ENCODE results near the gene PGLYRP4. TPM values are rescaled to one million over a fixed set of nuclear protein-coding genes. Genes with fewer than 3 reads are reported as not detected.

The PGLYRP4 gene
- total RNA-seq, 2 donors from 2014 or later, result not detected

DNA sequence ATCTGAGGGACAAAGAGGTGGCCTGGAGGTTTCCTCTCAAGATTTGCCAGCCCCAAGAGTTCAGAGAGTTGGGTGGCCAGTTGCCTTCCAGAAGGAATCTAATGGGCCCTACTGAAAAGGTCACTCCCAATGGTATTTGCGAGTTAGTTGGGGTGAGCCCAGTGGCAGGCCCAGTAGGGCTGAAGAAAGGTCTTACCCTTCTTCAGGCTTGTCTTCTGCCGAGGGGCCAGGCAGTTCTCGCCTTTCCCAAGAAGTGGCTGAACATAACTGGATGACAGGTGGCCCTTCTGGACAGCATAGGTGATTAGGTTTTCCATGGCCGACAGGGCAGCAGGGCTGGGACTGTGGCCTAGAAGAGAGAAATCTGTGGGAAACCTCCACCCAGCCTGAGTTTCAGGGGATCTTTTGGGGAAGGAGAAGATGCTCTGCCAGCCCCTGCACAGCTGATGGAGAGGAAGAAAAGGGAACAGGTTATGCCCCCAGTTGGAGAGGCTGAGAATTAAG lies 7.2 kb downstream of the PGLYRP4 start:
- TF ChIP-seq, protein P1, sequence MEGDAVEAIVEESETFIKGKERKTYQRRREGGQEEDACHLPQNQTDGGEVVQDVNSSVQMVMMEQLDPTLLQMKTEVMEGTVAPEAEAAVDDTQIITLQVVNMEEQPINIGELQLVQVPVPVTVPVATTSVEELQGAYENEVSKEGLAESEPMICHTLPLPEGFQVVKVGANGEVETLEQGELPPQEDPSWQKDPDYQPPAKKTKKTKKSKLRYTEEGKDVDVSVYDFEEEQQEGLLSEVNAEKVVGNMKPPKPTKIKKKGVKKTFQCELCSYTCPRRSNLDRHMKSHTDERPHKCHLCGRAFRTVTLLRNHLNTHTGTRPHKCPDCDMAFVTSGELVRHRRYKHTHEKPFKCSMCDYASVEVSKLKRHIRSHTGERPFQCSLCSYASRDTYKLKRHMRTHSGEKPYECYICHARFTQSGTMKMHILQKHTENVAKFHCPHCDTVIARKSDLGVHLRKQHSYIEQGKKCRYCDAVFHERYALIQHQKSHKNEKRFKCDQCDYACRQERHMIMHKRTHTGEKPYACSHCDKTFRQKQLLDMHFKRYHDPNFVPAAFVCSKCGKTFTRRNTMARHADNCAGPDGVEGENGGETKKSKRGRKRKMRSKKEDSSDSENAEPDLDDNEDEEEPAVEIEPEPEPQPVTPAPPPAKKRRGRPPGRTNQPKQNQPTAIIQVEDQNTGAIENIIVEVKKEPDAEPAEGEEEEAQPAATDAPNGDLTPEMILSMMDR (IDR thresholded peaks at IDR 0.05), result no peak
- TF ChIP-seq POLR2AphosphoS5 (IDR thresholded peaks at IDR 0.05) (no peak), POLR2A (IDR thresholded peaks at IDR 0.05) (no peak)
- Histone ChIP-seq H3K27me3 (replicated peaks; ENCODE audit: insufficient read depth) (no peaks in the 10 kb centered on the region), H3K9me3 (no peaks in the 10 kb centered on the region), H3K36me3 (no peaks in the 10 kb centered on the region), H3K27ac (no peak overlapping the region), H3K4me3 (no peak overlapping the region), H3K4me1 (replicated peaks) (no peaks in the 10 kb centered on the region)
- intact Hi-C loops (cut with DNase I), result no loop called here
- DNase-seq (ENCODE audit: low spot score), result no peak
- WGBS, result 96% methylated on average over 4 of the region's 4 CpGs

DNA sequence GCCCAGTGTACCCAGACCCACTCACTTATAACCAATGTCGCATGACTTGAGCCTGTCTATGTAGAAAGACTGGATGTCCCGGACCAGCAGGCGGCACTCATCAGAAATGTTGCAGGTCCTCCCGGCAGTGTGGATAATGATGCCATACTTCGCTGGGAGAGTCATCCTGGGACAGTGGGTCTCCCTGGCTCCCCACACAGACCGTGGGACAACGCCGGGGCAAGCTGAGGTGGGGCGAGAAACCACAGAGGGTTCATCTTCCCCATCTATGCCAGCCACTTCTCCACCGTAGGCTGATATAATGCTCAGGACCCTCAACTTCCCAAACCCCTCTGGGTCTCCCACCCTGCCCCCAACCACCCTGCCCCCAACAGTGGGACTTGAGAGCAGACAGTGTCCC lies 8.3 kb downstream of the PGLYRP4 start:
- no peaks in the 10 kb centered on the region for H3K36me3 ChIP-seq
- H3K4me3 ChIP-seq, result no peak overlapping the region
- DNase-seq (ENCODE audit: low spot score), result no peak
- intact Hi-C loops (cut with DNase I), result no loop called here
- H3K27ac ChIP-seq, result no peak overlapping the region
- H3K27me3 ChIP-seq (replicated peaks; ENCODE audit: insufficient read depth), result no peaks in the 10 kb centered on the region
- 86% methylated on average over 10 of the region's 10 CpGs for WGBS
- H3K9me3 ChIP-seq, result no peaks in the 10 kb centered on the region
- TF ChIP-seq, protein P1 (IDR thresholded peaks at IDR 0.05), result no peak
- H3K4me1 ChIP-seq (replicated peaks), result no peaks in the 10 kb centered on the region

GRCh38 chr1:153339802-153340201 lies 8.8 kb downstream of the PGLYRP4 start:
- no peaks in the 10 kb centered on the region for H3K27me3 ChIP-seq (replicated peaks; ENCODE audit: insufficient read depth)
- DNase-seq (ENCODE audit: low spot score), result no peak
- 65% methylated on average over 6 of the region's 6 CpGs for WGBS
- H3K4me1 ChIP-seq (replicated peaks), result no peaks in the 10 kb centered on the region
- no peaks in the 10 kb centered on the region for H3K9me3 ChIP-seq
- H3K27ac ChIP-seq, result no peak overlapping the region
- no peaks in the 10 kb centered on the region for H3K36me3 ChIP-seq
- intact Hi-C loops (cut with DNase I), result no loop called here
- no peak overlapping the region for H3K4me3 ChIP-seq
- TF ChIP-seq POLR2AphosphoS5 (IDR thresholded peaks at IDR 0.05) (no peak), POLR2A (IDR thresholded peaks at IDR 0.05) (no peak)
- TF ChIP-seq, protein P1 (IDR thresholded peaks at IDR 0.05), result no peak

- H3K4me3 ChIP-seq, result no peak overlapping the region
- H3K36me3 ChIP-seq, result no peaks in the 10 kb centered on the region
- TF ChIP-seq, protein P1 (IDR thresholded peaks at IDR 0.05), result no peak
- TF ChIP-seq POLR2A (IDR thresholded peaks at IDR 0.05) (no peak), POLR2AphosphoS5 (IDR thresholded peaks at IDR 0.05) (no peak)
- H3K4me1 ChIP-seq (replicated peaks), result no peaks in the 10 kb centered on the region
- DNase-seq (ENCODE audit: low spot score), result no peak
- no peaks in the 10 kb centered on the region for H3K27me3 ChIP-seq (replicated peaks; ENCODE audit: insufficient read depth)
- intact Hi-C loops (cut with DNase I), result no loop called here
- H3K27ac ChIP-seq, result no peak overlapping the region
- 81% methylated on average over 8 of the region's 8 CpGs for WGBS
- no peaks in the 10 kb centered on the region for H3K9me3 ChIP-seq
These were observed 10.4 kb downstream of the PGLYRP4 start for GRCh38 chr1:153337980-153338853.

GRCh38 chr1:153336650-153337049 lies 12.0 kb downstream of the PGLYRP4 start:
- Histone ChIP-seq H3K27ac (no peak overlapping the region), H3K4me1 (replicated peaks) (no peaks in the 10 kb centered on the region), H3K9me3 (no peaks in the 10 kb centered on the region), H3K36me3 (no peaks in the 10 kb centered on the region), H3K4me3 (no peak overlapping the region), H3K27me3 (replicated peaks; ENCODE audit: insufficient read depth) (no peaks in the 10 kb centered on the region)
- intact Hi-C loops (cut with DNase I), result no loop called here
- TF ChIP-seq, protein P1 (IDR thresholded peaks at IDR 0.05), result no peak
- TF ChIP-seq POLR2A (IDR thresholded peaks at IDR 0.05), result no peak
- TF ChIP-seq POLR2AphosphoS5 (IDR thresholded peaks at IDR 0.05), result no peak
- no peak for DNase-seq (ENCODE audit: low spot score)

Measured in prostate gland (tissue), 2 donors.